BJ (cell line): ENCODE data around the gene ARHGDIA. TPM values are rescaled to one million over a fixed set of nuclear protein-coding genes. Genes with fewer than 3 reads are reported as not detected.

Experiments used
- CTCF ChIA-PET: fragments of 350-600 bp; formaldehyde crosslinking; extraction: SDS; loops from one replicate; lab custom pipeline; 2021; ENCODE audit warnings: antibody characterized with exemption, inconsistent platforms; lab: Yijun Ruan, JAX
- POLR2A ChIA-PET: fragments of 300-600 bp; sonication (Branson Sonifier 250); formaldehyde crosslinking; extraction: SDS; loops from one replicate; lab custom pipeline; 2021; ENCODE audit warnings: antibody characterized with exemption; lab: Charles Lee
- DNase-seq: peaks from one replicate; pipeline ENCODE4 v3.0.0-alpha.2; 2011; ENCODE audit warnings: low read depth
- H3K27me3 ChIP-seq: 2 replicates; pipeline ENCODE4 v1.6.0; 2011; ENCODE audit warnings: low read length; ENCODE audit not compliant: control insufficient read depth, insufficient read depth
- H3K36me3 ChIP-seq: 2 replicates; pipeline ENCODE4 v1.5.1; 2011; ENCODE audit warnings: low read length; ENCODE audit not compliant: control insufficient read depth, insufficient read depth
- H3K4me3 ChIP-seq: 2 replicates; pipeline ENCODE4 v1.5.1; 2011; ENCODE audit warnings: low read depth, mild to moderate bottlenecking, control low read depth, low read length
- polyA plus RNA-seq: library from polyadenylated mRNA; depleted of rRNA; stranded (reverse); fragments of >200 nt; gene quantifications from 2 replicates; pipeline ENCODE4 v1.2.3, GENCODE V29; 2011
- TF ChIP-seq, protein P1 (sequence below): IDR thresholded peaks from 2 replicates; pipeline ENCODE4 v1.5.1; 2011; ENCODE audit warnings: low read depth, mild to moderate bottlenecking, control low read depth, inconsistent platforms, low read length, moderate library complexity; ENCODE audit not compliant: insufficient read depth

The ARHGDIA gene
- polyA plus RNA-seq, 1 experiment, result 163 TPM

DNA sequence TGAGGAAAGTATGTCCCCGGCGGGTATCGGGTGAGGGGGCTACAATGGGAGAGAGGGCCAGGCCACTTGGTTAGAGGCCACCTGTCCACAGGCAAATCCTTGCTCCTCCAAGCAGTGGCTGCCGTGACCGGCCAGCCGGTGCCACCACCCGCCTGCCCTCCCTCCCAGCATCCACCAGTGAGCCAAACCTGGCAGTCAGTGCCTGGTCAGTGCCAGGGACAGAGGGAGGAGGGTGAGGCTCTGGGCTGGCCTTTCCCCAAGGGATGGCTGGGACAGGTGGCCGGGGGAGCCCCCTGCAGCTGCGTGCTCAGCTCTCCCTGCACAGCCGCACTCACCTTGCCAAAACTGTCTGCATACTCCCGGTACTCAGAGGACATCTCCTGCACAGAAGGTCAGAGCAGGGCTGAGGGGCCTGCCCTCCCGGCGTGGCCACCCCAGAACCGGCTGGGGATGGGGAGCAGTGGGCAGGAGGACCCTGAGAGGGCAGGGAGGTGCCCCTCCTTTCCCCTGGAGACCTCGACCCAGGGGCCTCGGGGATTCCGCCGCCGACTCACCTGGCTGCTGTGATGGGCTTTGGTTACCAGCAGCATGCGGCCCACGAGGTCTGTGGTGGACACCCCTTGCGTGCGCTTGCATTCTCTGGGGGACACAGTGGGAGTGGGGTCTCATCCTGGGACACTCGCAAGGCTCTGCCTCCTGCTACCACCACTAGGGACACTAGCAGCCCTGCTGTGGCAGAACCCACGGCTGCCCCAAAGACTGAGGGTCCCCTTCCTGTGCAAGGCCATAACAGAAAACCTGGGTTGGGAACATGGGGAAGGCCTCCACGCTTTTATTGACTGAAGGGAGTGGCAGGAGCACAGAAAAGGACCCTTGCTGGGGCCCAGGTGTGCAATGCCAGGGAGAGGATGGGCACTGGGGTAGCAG is 36.3 kb upstream of the ARHGDIA start:
- Histone ChIP-seq H3K27me3 (no peaks in the 10 kb centered on the region), H3K4me3 (no peak overlapping the region), H3K36me3 (peaks cover 17% of the 10 kb centered on the region)
- TF ChIP-seq, protein P1, sequence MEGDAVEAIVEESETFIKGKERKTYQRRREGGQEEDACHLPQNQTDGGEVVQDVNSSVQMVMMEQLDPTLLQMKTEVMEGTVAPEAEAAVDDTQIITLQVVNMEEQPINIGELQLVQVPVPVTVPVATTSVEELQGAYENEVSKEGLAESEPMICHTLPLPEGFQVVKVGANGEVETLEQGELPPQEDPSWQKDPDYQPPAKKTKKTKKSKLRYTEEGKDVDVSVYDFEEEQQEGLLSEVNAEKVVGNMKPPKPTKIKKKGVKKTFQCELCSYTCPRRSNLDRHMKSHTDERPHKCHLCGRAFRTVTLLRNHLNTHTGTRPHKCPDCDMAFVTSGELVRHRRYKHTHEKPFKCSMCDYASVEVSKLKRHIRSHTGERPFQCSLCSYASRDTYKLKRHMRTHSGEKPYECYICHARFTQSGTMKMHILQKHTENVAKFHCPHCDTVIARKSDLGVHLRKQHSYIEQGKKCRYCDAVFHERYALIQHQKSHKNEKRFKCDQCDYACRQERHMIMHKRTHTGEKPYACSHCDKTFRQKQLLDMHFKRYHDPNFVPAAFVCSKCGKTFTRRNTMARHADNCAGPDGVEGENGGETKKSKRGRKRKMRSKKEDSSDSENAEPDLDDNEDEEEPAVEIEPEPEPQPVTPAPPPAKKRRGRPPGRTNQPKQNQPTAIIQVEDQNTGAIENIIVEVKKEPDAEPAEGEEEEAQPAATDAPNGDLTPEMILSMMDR, result no peak
- DNase-seq, result no peak
- POLR2A ChIA-PET, result no interaction called here
- CTCF ChIA-PET, result interaction anchor here (0.6 kb wide), 1 partner anchor 185 kb away, joined by 3 read pairs; no protein-coding TSS in a partner anchor

DNA sequence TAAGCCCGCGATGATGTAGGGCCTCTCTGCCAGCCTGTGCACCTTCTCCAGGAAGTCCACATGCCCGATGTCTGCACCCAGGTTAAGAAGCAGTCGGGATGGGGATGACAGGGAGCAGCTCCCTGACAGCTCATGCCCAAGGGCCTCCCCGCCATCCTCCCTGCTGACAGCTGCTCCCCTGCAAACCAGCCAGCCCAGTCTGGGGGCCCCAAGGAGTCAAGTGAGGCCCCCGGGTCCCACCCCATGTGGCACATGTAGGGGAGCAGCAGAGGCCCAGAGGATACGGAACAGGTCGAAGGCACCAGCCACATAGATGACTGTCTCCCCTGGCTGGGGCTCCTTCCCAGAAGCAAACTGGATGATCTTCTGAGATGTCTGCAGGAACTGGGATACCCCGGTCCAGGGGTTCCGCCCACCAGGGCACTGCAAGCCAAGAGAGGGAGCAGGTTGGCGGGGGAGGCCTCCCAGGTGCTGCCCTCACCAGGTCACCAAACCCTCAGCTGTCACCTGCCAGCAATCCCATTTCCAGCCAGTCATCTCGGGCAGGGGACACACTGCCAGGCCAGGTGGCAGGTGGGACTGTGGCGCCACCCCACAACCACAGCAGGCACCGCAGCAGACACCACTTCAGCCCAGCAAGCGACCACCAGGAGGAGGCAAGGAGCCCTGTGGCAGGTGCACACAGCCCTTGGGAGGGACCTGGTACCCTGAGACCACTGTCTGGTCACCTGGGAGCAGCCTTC is 35.5 kb upstream of the ARHGDIA start:
- TF ChIP-seq, protein P1, result no peak
- ChIA-PET POLR2A (no interaction called here), CTCF (interaction anchor here (1.0 kb wide), 1 partner anchor 53 kb away, joined by 3 read pairs; no protein-coding TSS in a partner anchor)
- Histone ChIP-seq H3K36me3 (peaks cover 11% of the 10 kb centered on the region), H3K4me3 (no peak overlapping the region), H3K27me3 (no peaks in the 10 kb centered on the region)
- no peak for DNase-seq

DNA sequence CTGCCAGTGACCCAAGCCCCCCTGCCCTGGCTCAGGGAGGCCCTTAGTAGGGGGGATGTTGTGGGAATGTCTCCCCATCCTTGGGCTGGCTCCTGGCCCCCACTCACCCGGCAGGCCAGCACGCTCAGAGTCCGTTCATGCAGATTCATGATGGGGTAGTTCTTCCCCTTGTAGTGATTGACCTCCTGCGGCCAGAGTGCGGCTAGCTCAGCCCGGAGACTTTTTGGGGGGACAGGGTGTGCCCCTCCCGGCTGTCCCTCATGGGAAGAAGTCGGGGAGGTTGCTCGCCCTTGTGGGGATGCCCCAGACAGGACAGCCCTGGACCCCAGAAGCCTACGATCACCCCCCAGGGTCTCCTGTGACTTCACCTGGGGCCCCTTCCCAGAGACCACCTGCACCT is 34.9 kb upstream of the ARHGDIA start:
- TF ChIP-seq, protein P1, result no peak
- no peak overlapping the region for H3K4me3 ChIP-seq
- H3K36me3 ChIP-seq, result peaks cover 11% of the 10 kb centered on the region
- H3K27me3 ChIP-seq, result no peaks in the 10 kb centered on the region
- DNase-seq, result no peak
- POLR2A ChIA-PET, result no interaction called here
- CTCF ChIA-PET, result interaction anchor here (1.0 kb wide), 1 partner anchor 53 kb away, joined by 3 read pairs; no protein-coding TSS in a partner anchor

DNA sequence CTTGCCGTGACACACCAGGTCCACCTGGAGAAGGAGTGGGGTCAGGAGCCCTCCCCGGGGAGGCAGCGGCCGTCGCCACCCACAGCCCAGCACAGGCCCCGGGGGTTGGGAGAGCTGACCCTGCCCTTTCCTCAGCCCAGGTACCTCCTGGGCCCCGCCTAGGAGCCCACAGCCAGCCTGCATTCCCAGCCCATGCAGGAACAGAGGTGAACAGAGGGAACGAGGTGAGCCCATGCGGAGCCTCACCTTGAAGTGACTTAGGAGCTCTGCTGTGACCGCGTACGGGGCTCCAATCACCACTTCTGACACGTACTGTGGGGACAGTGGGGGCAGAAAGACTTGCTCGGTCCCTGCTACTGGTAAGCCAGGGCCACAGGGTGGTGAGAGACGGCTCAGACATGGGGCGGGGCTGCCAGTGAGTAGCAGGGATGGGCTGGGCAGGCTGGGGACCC is 34.3 kb upstream of the ARHGDIA start:
- POLR2A ChIA-PET, result no interaction called here
- TF ChIP-seq, protein P1, result no peak
- CTCF ChIA-PET, result interaction anchor here (1.0 kb wide), 1 partner anchor 54 kb away, joined by 3 read pairs; no protein-coding TSS in a partner anchor

More for the DNA sequence above, 34.3 kb upstream of the ARHGDIA start:
- no peaks in the 10 kb centered on the region for H3K27me3 ChIP-seq
- no peak for DNase-seq
- peaks cover 11% of the 10 kb centered on the region for H3K36me3 ChIP-seq
- H3K4me3 ChIP-seq, result no peak overlapping the region
